Neural crest cell (in vitro differentiated cells): ENCODE data around the gene ALX1. TPM values are rescaled to one million over a fixed set of nuclear protein-coding genes. Genes with fewer than 3 reads are reported as not detected.

Experiments
- DNase-seq: peaks from one replicate; pipeline ENCODE4 v3.0.0; 2021; ENCODE audit warnings: low read depth, mixed read lengths, low spot score
- H3K27ac Mint-ChIP-seq: one replicate; pipeline ENCODE4 v1.8.0; 2021; ENCODE audit warnings: mild to moderate bottlenecking, mixed read lengths; ENCODE audit not compliant: unreplicated experiment
- H3K27me3 Mint-ChIP-seq: 2 replicates; pipeline ENCODE4 v1.8.0; 2021; ENCODE audit warnings: low read depth, mild to moderate bottlenecking, mixed read lengths
- H3K36me3 Mint-ChIP-seq: 2 replicates; pipeline ENCODE4 v1.8.0; 2021; ENCODE audit warnings: low read depth, mild to moderate bottlenecking, mixed read lengths
- H3K4me1 Mint-ChIP-seq: 2 replicates; pipeline ENCODE4 v1.8.0; 2021; ENCODE audit warnings: mixed read lengths
- H3K4me3 Mint-ChIP-seq: one replicate; pipeline ENCODE4 v1.8.0; 2021; ENCODE audit warnings: mild to moderate bottlenecking, mixed read lengths
- H3K9me3 Mint-ChIP-seq: 2 replicates; pipeline ENCODE4 v1.8.0; 2021; ENCODE audit warnings: mixed read lengths
- CTCF ChIP-seq: fragments of 200-600 bp; sonication (generic); conservative IDR thresholded peaks from 2 replicates; pipeline ENCODE4 v1.5.0; 2021; ENCODE audit warnings: antibody characterized with exemption, mild to moderate bottlenecking
- long read RNA-seq: library from polyadenylated mRNA; unstranded; transcript quantifications from one replicate; pipeline ENCODE4 v2.0.0, GENCODE V29; 2020
- total RNA-seq: library from RNA; stranded (reverse); gene quantifications from 2 replicates; pipeline ENCODE4 v1.2.1, GENCODE V29; 2021

ALX1 gene
- total RNA-seq: 4.1 and 4.7 TPM in 2 replicates
- long read RNA-seq, transcript ALX1-201 (4 exons, 1,445 nt): major isoform, 12 of 17 reads
- long read RNA-seq, partial matches to known transcripts: 1 of 17 reads
- long read RNA-seq, other reads (novel, unspliced or antisense): 4 of 17 reads

- H3K27me3 Mint-ChIP-seq: peaks cover 92% of the 10 kb centered on the region
- peaks cover 32% of the 10 kb centered on the region for H3K4me1 Mint-ChIP-seq
Measured at GRCh38 chr12:85280165-85280983, at the start of gene ALX1. Gene ALX1, plus strand, starts transcription at chr12:85280220. Its CDS starts 42 bp downstream, at chr12:85280262.

GRCh38 chr12:85237327-85237726 lies 42.7 kb upstream of the ALX1 start:
- H3K9me3 Mint-ChIP-seq: peaks cover 7% of the 10 kb centered on the region
- H3K27ac Mint-ChIP-seq: no peak overlapping the region
- no peak for DNase-seq
- no peaks in the 10 kb centered on the region for H3K27me3 Mint-ChIP-seq
- no peak for TF ChIP-seq CTCF
- H3K36me3 Mint-ChIP-seq: peaks cover 2% of the 10 kb centered on the region
- H3K4me1 Mint-ChIP-seq: no peaks in the 10 kb centered on the region
- H3K4me3 Mint-ChIP-seq: no peak overlapping the region

More at GRCh38 chr12:85280165-85280983, at the start of gene ALX1:
- no peak for TF ChIP-seq CTCF
- H3K9me3 Mint-ChIP-seq: no peaks in the 10 kb centered on the region
- peak within 1 kb of the TSS; percentile 98 for H3K27ac Mint-ChIP-seq
- peak; percentile 67 for DNase-seq
- no peaks in the 10 kb centered on the region for H3K36me3 Mint-ChIP-seq
- peak within 1 kb of the TSS; percentile 99 for H3K4me3 Mint-ChIP-seq

GRCh38 chr12:85244561-85244960 lies 35.5 kb upstream of the ALX1 start:
- Mint-ChIP-seq H3K27ac (no peak overlapping the region), H3K36me3 (no peaks in the 10 kb centered on the region), H3K27me3 (no peaks in the 10 kb centered on the region), H3K4me1 (no peaks in the 10 kb centered on the region), H3K4me3 (no peak overlapping the region), H3K9me3 (no peaks in the 10 kb centered on the region)
- no peak for DNase-seq
- TF ChIP-seq CTCF: no peak

- Mint-ChIP-seq H3K27me3 (peaks cover 24% of the 10 kb centered on the region), H3K27ac (no peak overlapping the region), H3K9me3 (no peaks in the 10 kb centered on the region), H3K4me3 (no peak overlapping the region), H3K36me3 (no peaks in the 10 kb centered on the region), H3K4me1 (no peaks in the 10 kb centered on the region)
- TF ChIP-seq CTCF: no peak
- no peak for DNase-seq
Measured at GRCh38 chr12:85253853-85254252, 26.2 kb upstream of the ALX1 start.

- H3K27ac Mint-ChIP-seq: no peak overlapping the region
- DNase-seq: no peak
- peaks cover 17% of the 10 kb centered on the region for H3K27me3 Mint-ChIP-seq
- no peak overlapping the region for H3K4me3 Mint-ChIP-seq
- no peaks in the 10 kb centered on the region for H3K4me1 Mint-ChIP-seq
- no peaks in the 10 kb centered on the region for H3K9me3 Mint-ChIP-seq
- no peaks in the 10 kb centered on the region for H3K36me3 Mint-ChIP-seq
- TF ChIP-seq CTCF: no peak
Measured at GRCh38 chr12:85257671-85258070, 22.3 kb upstream of the ALX1 start.
